Measurements from ENCODE around the gene TK2.
"Not testable (repeated sequence)": the region's sequence is repeated elsewhere in the genome, so short reads cannot be mapped to it uniquely, and the experiment has no call there.

Gene TK2

GRCh38 chr16:66549284-66550131 lies at the start of gene TK2:
TSS of gene TK2 (minus strand) at chr16:66550122. CDS start at chr16:66550061, 61 bp downstream.
- in situ Hi-C loops (cut with MboI; ENCODE audit: low sequenced_read_pairs) = no loop called here

- in situ Hi-C loops (cut with MboI; ENCODE audit: low sequenced_read_pairs) = no loop called here
Observed at GRCh38 chr16:66598111-66598510, 48.2 kb upstream of the TK2 start.

- in situ Hi-C loops (cut with MboI; ENCODE audit: low sequenced_read_pairs) = no loop called here
Observed at GRCh38 chr16:66596986-66597848, 47.3 kb upstream of the TK2 start.

GRCh38 chr16:66596559-66596958 lies 46.6 kb upstream of the TK2 start:
- in situ Hi-C loops (cut with MboI; ENCODE audit: low sequenced_read_pairs) = not testable (repeated sequence)

- in situ Hi-C loops (cut with MboI; ENCODE audit: low sequenced_read_pairs) = no loop called here
Observed at GRCh38 chr16:66594739-66595138, 44.8 kb upstream of the TK2 start.

- in situ Hi-C loops (cut with MboI; ENCODE audit: low sequenced_read_pairs) = no loop called here
Observed at GRCh38 chr16:66592814-66593213, 42.9 kb upstream of the TK2 start.

- in situ Hi-C loops (cut with MboI; ENCODE audit: low sequenced_read_pairs) = no loop called here
Observed at GRCh38 chr16:66592241-66592640, 42.3 kb upstream of the TK2 start.

- in situ Hi-C loops (cut with MboI; ENCODE audit: low sequenced_read_pairs) = no loop called here
Observed at GRCh38 chr16:66591018-66591417, 41.1 kb upstream of the TK2 start.

GRCh38 chr16:66590322-66590721 lies 40.4 kb upstream of the TK2 start:
- in situ Hi-C loops (cut with MboI; ENCODE audit: low sequenced_read_pairs) = no loop called here

- in situ Hi-C loops (cut with MboI; ENCODE audit: low sequenced_read_pairs) = no loop called here
Observed at GRCh38 chr16:66588981-66589713, 39.2 kb upstream of the TK2 start.

- in situ Hi-C loops (cut with MboI; ENCODE audit: low sequenced_read_pairs) = no loop called here
Observed at GRCh38 chr16:66587881-66588600, 38.1 kb upstream of the TK2 start.

GRCh38 chr16:66585481-66586239 lies 35.7 kb upstream of the TK2 start:
- in situ Hi-C loops (cut with MboI; ENCODE audit: low sequenced_read_pairs) = no loop called here

- in situ Hi-C loops (cut with MboI; ENCODE audit: low sequenced_read_pairs) = no loop called here
Observed at GRCh38 chr16:66581246-66581952, 31.5 kb upstream of the TK2 start.

- in situ Hi-C loops (cut with MboI; ENCODE audit: low sequenced_read_pairs) = no loop called here
Observed at GRCh38 chr16:66580605-66581209, 30.8 kb upstream of the TK2 start.

- in situ Hi-C loops (cut with MboI; ENCODE audit: low sequenced_read_pairs) = no loop called here
Observed at GRCh38 chr16:66578651-66579531, 29.0 kb upstream of the TK2 start, which contains the start of gene CMTM2. TSS of gene CMTM2 (plus strand) at chr16:66579463. CDS start at chr16:66579608, 145 bp downstream.

- in situ Hi-C loops (cut with MboI; ENCODE audit: low sequenced_read_pairs) = no loop called here
Observed at GRCh38 chr16:66576296-66576695, 26.4 kb upstream of the TK2 start.

GRCh38 chr16:66575060-66575459 lies 25.1 kb upstream of the TK2 start:
- in situ Hi-C loops (cut with MboI; ENCODE audit: low sequenced_read_pairs) = no loop called here

GRCh38 chr16:66574531-66574930 lies 24.6 kb upstream of the TK2 start:
- in situ Hi-C loops (cut with MboI; ENCODE audit: low sequenced_read_pairs) = no loop called here

All from hTERT RPE-1 (cell line).